SJCRH30 (cell line): ENCODE measurements around the gene WWOX. TPM values are rescaled to one million over a fixed set of nuclear protein-coding genes. Genes with fewer than 3 reads are reported as not detected.

Experiments used
- DNase-seq, 2 experiments: peaks; one replicate each; pipeline ENCODE4 v3.0.0-alpha.2; 2015 to 2020
- H3K27ac ChIP-seq: fragments of 250-450 bp; sonication (Bioruptor Pico); 2 replicates; pipeline ENCODE4 v1.5.1; 2020; ENCODE audit warnings: mild to moderate bottlenecking, moderate library complexity
- H3K27me3 ChIP-seq: fragments of 250-450 bp; sonication (Bioruptor Pico); 2 replicates; pipeline ENCODE4 v1.5.1; 2020; ENCODE audit warnings: mild to moderate bottlenecking, moderate library complexity
- H3K36me3 ChIP-seq: fragments of 250-450 bp; sonication (Bioruptor Pico); 2 replicates; pipeline ENCODE4 v1.5.1; 2020; ENCODE audit warnings: mild to moderate bottlenecking, moderate library complexity
- H3K4me1 ChIP-seq: fragments of 250-450 bp; sonication (Bioruptor Pico); 2 replicates; pipeline ENCODE4 v1.5.1; 2020; ENCODE audit warnings: mild to moderate bottlenecking, moderate library complexity
- H3K4me3 ChIP-seq: fragments of 250-450 bp; sonication (Bioruptor Pico); 2 replicates; pipeline ENCODE4 v1.5.1; 2020; ENCODE audit warnings: mild to moderate bottlenecking, moderate library complexity
- H3K9me3 ChIP-seq: fragments of 250-450 bp; sonication (Bioruptor Pico); replicated peaks from 2 replicates; pipeline ENCODE4 v1.5.1; 2020; ENCODE audit warnings: mild to moderate bottlenecking, moderate library complexity
- total RNA-seq: library from RNA; depleted of rRNA; stranded (reverse); fragments of >200 nt; shearing (Covaris generic); gene quantifications from 2 replicates; pipeline ENCODE4 v1.2.3, GENCODE V29; 2014

The WWOX gene
- total RNA-seq, 1 experiment from 2014 or later: 16.4 TPM

GRCh38 chr16:78480588-78480987, 381.1 kb downstream of the WWOX start:
- Histone ChIP-seq H3K4me1 (no peaks in the 10 kb centered on the region), H3K4me3 (no peak overlapping the region), H3K9me3 (no peaks in the 10 kb centered on the region), H3K27me3 (no peaks in the 10 kb centered on the region), H3K27ac (no peak overlapping the region), H3K36me3 (no peaks in the 10 kb centered on the region)
- DNase-seq: no peak

GRCh38 chr16:78483124-78483992, 383.9 kb downstream of the WWOX start:
- H3K9me3 ChIP-seq: no peaks in the 10 kb centered on the region
- no peaks in the 10 kb centered on the region for H3K4me1 ChIP-seq
- no peaks in the 10 kb centered on the region for H3K36me3 ChIP-seq
- H3K27me3 ChIP-seq: no peaks in the 10 kb centered on the region
- H3K27ac ChIP-seq: no peak overlapping the region
- DNase-seq: no peak
- no peak overlapping the region for H3K4me3 ChIP-seq

GRCh38 chr16:78484509-78485058, 385.1 kb downstream of the WWOX start:
- DNase-seq: no peak
- no peaks in the 10 kb centered on the region for H3K9me3 ChIP-seq
- H3K4me1 ChIP-seq: no peaks in the 10 kb centered on the region
- H3K4me3 ChIP-seq: no peak overlapping the region
- no peaks in the 10 kb centered on the region for H3K27me3 ChIP-seq
- no peaks in the 10 kb centered on the region for H3K36me3 ChIP-seq
- no peak overlapping the region for H3K27ac ChIP-seq

- Histone ChIP-seq H3K27ac (no peak overlapping the region), H3K4me3 (no peak overlapping the region), H3K9me3 (no peaks in the 10 kb centered on the region), H3K27me3 (no peaks in the 10 kb centered on the region), H3K36me3 (no peaks in the 10 kb centered on the region), H3K4me1 (no peaks in the 10 kb centered on the region)
- no peak for DNase-seq
Observed at GRCh38 chr16:78485188-78485916, 385.9 kb downstream of the WWOX start.

GRCh38 chr16:78485917-78486257, 386.4 kb downstream of the WWOX start:
- Histone ChIP-seq H3K27me3 (no peaks in the 10 kb centered on the region), H3K36me3 (no peaks in the 10 kb centered on the region), H3K4me3 (no peak overlapping the region), H3K27ac (no peak overlapping the region), H3K4me1 (no peaks in the 10 kb centered on the region), H3K9me3 (no peaks in the 10 kb centered on the region)
- no peak for DNase-seq

- H3K4me3 ChIP-seq: no peak overlapping the region
- no peaks in the 10 kb centered on the region for H3K36me3 ChIP-seq
- H3K27me3 ChIP-seq: no peaks in the 10 kb centered on the region
- no peaks in the 10 kb centered on the region for H3K9me3 ChIP-seq
- H3K27ac ChIP-seq: no peak overlapping the region
- no peak for DNase-seq
- H3K4me1 ChIP-seq: no peaks in the 10 kb centered on the region
Observed at GRCh38 chr16:78487471-78487870, 388.0 kb downstream of the WWOX start.

- Histone ChIP-seq H3K27ac (no peak overlapping the region), H3K36me3 (no peaks in the 10 kb centered on the region), H3K4me1 (no peaks in the 10 kb centered on the region), H3K9me3 (no peaks in the 10 kb centered on the region), H3K27me3 (no peaks in the 10 kb centered on the region), H3K4me3 (no peak overlapping the region)
- peak in 1 of 2 experiments; percentile 14 for DNase-seq
Observed at GRCh38 chr16:78489072-78489471, 389.6 kb downstream of the WWOX start.

- no peak for DNase-seq
- H3K4me3 ChIP-seq: no peak overlapping the region
- H3K27ac ChIP-seq: no peak overlapping the region
- H3K4me1 ChIP-seq: no peaks in the 10 kb centered on the region
- H3K27me3 ChIP-seq: no peaks in the 10 kb centered on the region
- no peaks in the 10 kb centered on the region for H3K9me3 ChIP-seq
- no peaks in the 10 kb centered on the region for H3K36me3 ChIP-seq
Observed at GRCh38 chr16:78489631-78490030, 390.2 kb downstream of the WWOX start.

GRCh38 chr16:78490431-78490830, 391.0 kb downstream of the WWOX start:
- Histone ChIP-seq H3K9me3 (no peaks in the 10 kb centered on the region), H3K36me3 (no peaks in the 10 kb centered on the region), H3K4me1 (no peaks in the 10 kb centered on the region), H3K4me3 (no peak overlapping the region), H3K27ac (no peak overlapping the region), H3K27me3 (no peaks in the 10 kb centered on the region)
- no peak for DNase-seq

GRCh38 chr16:78490847-78491246, 391.4 kb downstream of the WWOX start:
- Histone ChIP-seq H3K27me3 (no peaks in the 10 kb centered on the region), H3K4me3 (no peak overlapping the region), H3K4me1 (no peaks in the 10 kb centered on the region), H3K9me3 (no peaks in the 10 kb centered on the region), H3K27ac (no peak overlapping the region), H3K36me3 (no peaks in the 10 kb centered on the region)
- no peak for DNase-seq

GRCh38 chr16:78493573-78493972, 394.1 kb downstream of the WWOX start:
- DNase-seq: no peak
- Histone ChIP-seq H3K36me3 (no peaks in the 10 kb centered on the region), H3K4me3 (no peak overlapping the region), H3K27ac (no peak overlapping the region), H3K9me3 (no peaks in the 10 kb centered on the region), H3K27me3 (no peaks in the 10 kb centered on the region), H3K4me1 (no peaks in the 10 kb centered on the region)

GRCh38 chr16:78494105-78494504, 394.7 kb downstream of the WWOX start:
- no peak overlapping the region for H3K4me3 ChIP-seq
- no peak for DNase-seq
- H3K9me3 ChIP-seq: no peaks in the 10 kb centered on the region
- no peaks in the 10 kb centered on the region for H3K36me3 ChIP-seq
- no peaks in the 10 kb centered on the region for H3K4me1 ChIP-seq
- no peaks in the 10 kb centered on the region for H3K27me3 ChIP-seq
- H3K27ac ChIP-seq: no peak overlapping the region

- Histone ChIP-seq H3K9me3 (no peaks in the 10 kb centered on the region), H3K27ac (no peak overlapping the region), H3K4me3 (no peak overlapping the region), H3K27me3 (no peaks in the 10 kb centered on the region), H3K4me1 (no peaks in the 10 kb centered on the region), H3K36me3 (no peaks in the 10 kb centered on the region)
- DNase-seq: no peak
Observed at GRCh38 chr16:78494674-78495073, 395.2 kb downstream of the WWOX start.

- H3K27ac ChIP-seq: no peak overlapping the region
- H3K4me1 ChIP-seq: no peaks in the 10 kb centered on the region
- no peak overlapping the region for H3K4me3 ChIP-seq
- H3K9me3 ChIP-seq: no peaks in the 10 kb centered on the region
- DNase-seq: no peak
- H3K27me3 ChIP-seq: no peaks in the 10 kb centered on the region
- H3K36me3 ChIP-seq: no peaks in the 10 kb centered on the region
Observed at GRCh38 chr16:78496189-78496588, 396.7 kb downstream of the WWOX start.

GRCh38 chr16:78499399-78499798, 399.9 kb downstream of the WWOX start:
- H3K27ac ChIP-seq: no peak overlapping the region
- DNase-seq: no peak
- peaks cover 6% of the 10 kb centered on the region; the same call in 1 of the 2 replicates for H3K4me1 ChIP-seq
- no peaks in the 10 kb centered on the region for H3K36me3 ChIP-seq
- no peaks in the 10 kb centered on the region for H3K27me3 ChIP-seq
- no peaks in the 10 kb centered on the region for H3K9me3 ChIP-seq
- H3K4me3 ChIP-seq: no peak overlapping the region
